Endothelial cell of umbilical vein (primary cell): Measurements from ENCODE around the gene MIB1. TPM values are rescaled to one million over a fixed set of nuclear protein-coding genes. Genes with fewer than 3 reads are reported as not detected.

Source experiments
- BruUV-seq: library from RNA; stranded (reverse); fragments of 400-500 nt; replicated peaks from 2 replicates; lab custom pipeline; 2021; lab: Mats Ljungman, UMichigan
- CTCF ChIA-PET: fragments of 300-600, 350-600 bp; sonication (Branson Sonifier 250); formaldehyde crosslinking; loops from one replicate; lab custom pipeline; 2021; ENCODE audit warnings: antibody characterized with exemption, inconsistent platforms; lab: Charles Lee
- POLR2A ChIA-PET: fragments of 300-600, 350-600 bp; sonication (Branson Sonifier 250); formaldehyde crosslinking; loops from one replicate; lab custom pipeline; 2021; ENCODE audit warnings: antibody characterized with exemption, inconsistent platforms; lab: Charles Lee
- DNase-seq: peaks from one replicate; pipeline ENCODE4 v3.0.0-alpha.2; 2011; ENCODE audit warnings: low read depth, low spot score
- FAIRE-seq: peaks from 2 replicates; lab custom pipeline; 2011; peaks lifted over from hg19 to GRCh38; lab: Jason Lieb, UNC
- H2AFZ ChIP-seq: 2 replicates; pipeline ENCODE4 v1.6.0; 2012; ENCODE audit warnings: low read depth, low read length, control low read depth, inconsistent platforms
- H3K27ac ChIP-seq: 2 replicates; pipeline ENCODE4 v1.5.1; 2011; ENCODE audit warnings: low read depth, mild to moderate bottlenecking, control low read depth, low read length, moderate library complexity; ENCODE audit not compliant: insufficient read depth
- H3K27me3 ChIP-seq, 2 experiments: 2 replicates each; pipeline versions ENCODE4 v1.6.0 to v1.6.1; 2011; ENCODE audit warnings: low read length in 2 of 2, mixed read lengths in 1 of 2; ENCODE audit not compliant: control insufficient read depth in 2 of 2, insufficient read depth in 2 of 2
- H3K36me3 ChIP-seq, 2 experiments: 2 replicates in 1 of 2; 3 replicates in 1 of 2; pipeline ENCODE4 v1.5.1; 2011; ENCODE audit warnings: low read length in 2 of 2, mild to moderate bottlenecking in 1 of 2, moderate library complexity in 1 of 2; ENCODE audit not compliant: control insufficient read depth in 2 of 2, insufficient read depth in 2 of 2; ENCODE audit errors: extremely low read depth in 1 of 2
- H3K4me1 ChIP-seq: 3 replicates; pipeline ENCODE4 v1.5.1; 2011; ENCODE audit warnings: mild to moderate bottlenecking, low read length; ENCODE audit not compliant: control insufficient read depth, insufficient read depth; ENCODE audit errors: extremely low read depth
- H3K4me2 ChIP-seq: 2 replicates; pipeline ENCODE4 v1.6.1; 2011; ENCODE audit warnings: low read length, control low read depth, mixed read lengths; ENCODE audit not compliant: insufficient read depth
- H3K4me3 ChIP-seq, 3 experiments: fragments of 200-600 bp in 1 of 3; sonication (generic), shearing (Covaris generic) in 1 of 3; replicated peaks in 1 of 3; 2 replicates each; pipeline ENCODE4 v1.5.1; 2011 to 2016; ENCODE audit warnings: control low read depth in 3 of 3, low read length in 3 of 3, mild to moderate bottlenecking in 2 of 3, inconsistent platforms in 1 of 3, low read depth in 1 of 3, moderate library complexity in 1 of 3; ENCODE audit not compliant: insufficient read depth in 1 of 3
- H3K79me2 ChIP-seq: 2 replicates; pipeline ENCODE4 v1.6.0; 2012; ENCODE audit warnings: low read length, inconsistent platforms; ENCODE audit not compliant: control insufficient read depth, insufficient read depth
- H3K9ac ChIP-seq: replicated peaks from 2 replicates; pipeline ENCODE3; 2011; ENCODE audit warnings: low read length, control low read depth; ENCODE audit not compliant: insufficient read depth; ENCODE audit errors: extremely low read depth
- H3K9me1 ChIP-seq: replicated peaks from 3 replicates; pipeline ENCODE4 v1.6.0; 2011; ENCODE audit warnings: mild to moderate bottlenecking, low read length; ENCODE audit not compliant: control insufficient read depth, insufficient read depth; ENCODE audit errors: extremely low read depth
- H3K9me3 ChIP-seq: replicated peaks from 2 replicates; pipeline ENCODE4 v1.5.1; 2012; ENCODE audit warnings: low read length, inconsistent platforms; ENCODE audit not compliant: control insufficient read depth, insufficient read depth
- H4K20me1 ChIP-seq: replicated peaks from 2 replicates; pipeline ENCODE3; 2011; ENCODE audit warnings: mild to moderate bottlenecking, low read length; ENCODE audit not compliant: control insufficient read depth, insufficient read depth; ENCODE audit errors: extremely low read depth
- CTCF ChIP-seq, 2 donors: IDR thresholded peaks; 1 replicate in 1 of 2; 2 replicates in 1 of 2; pipeline ENCODE4 v1.5.1; 2011; ENCODE audit warnings: low read length in 2 of 2, mild to moderate bottlenecking in 2 of 2, moderate library complexity in 2 of 2, control low read depth in 1 of 2, inconsistent platforms in 1 of 2, low read depth in 1 of 2; ENCODE audit not compliant: insufficient read depth in 1 of 2; ENCODE audit errors: extremely low read depth in 1 of 2
- EZH2 ChIP-seq: IDR thresholded peaks from 2 replicates; pipeline ENCODE4 v1.6.1; 2012; ENCODE audit warnings: borderline replicate concordance, low read depth, mild to moderate bottlenecking, moderate library complexity, low read length, inconsistent platforms; ENCODE audit not compliant: severe bottlenecking
- FOS ChIP-seq: IDR thresholded peaks from 2 replicates; pipeline ENCODE4 v1.6.1; 2011; ENCODE audit warnings: mild to moderate bottlenecking, low read length, moderate library complexity, borderline replicate concordance; ENCODE audit not compliant: insufficient read depth
- GATA2 ChIP-seq: IDR thresholded peaks from 2 replicates; pipeline ENCODE4 v1.7.0; 2011; ENCODE audit warnings: low read depth, mild to moderate bottlenecking, moderate library complexity, mixed read lengths, low read length; ENCODE audit not compliant: insufficient read length, insufficient read depth
- JUN ChIP-seq: IDR thresholded peaks from 2 replicates; pipeline ENCODE4 v1.6.1; 2011; ENCODE audit warnings: borderline replicate concordance, low read depth; ENCODE audit not compliant: insufficient read length, insufficient read depth
- MYC ChIP-seq: IDR thresholded peaks from one replicate; pipeline ENCODE4 v1.6.1; 2011; ENCODE audit warnings: mild to moderate bottlenecking, low read depth, low read length
- POLR2A ChIP-seq: IDR thresholded peaks from 2 replicates; pipeline ENCODE4 v1.6.1; 2012; ENCODE audit warnings: low read depth, mild to moderate bottlenecking, control low read depth, low read length
- POLR2AphosphoS5 ChIP-seq: IDR thresholded peaks from 2 replicates; pipeline ENCODE4 v1.6.1; 2012; ENCODE audit warnings: low read depth, mild to moderate bottlenecking, control low read depth, low read length, moderate library complexity; ENCODE audit not compliant: insufficient read depth
- dilution Hi-C: fragments of 300-500 bp; cut with MboI; formaldehyde crosslinking; loops from one replicate; pipeline ENCODE4 v1.15.0; 2019; ENCODE audit warnings: low sequenced_read_pairs; ENCODE audit not compliant: extremely low pct_ligation_motif_present
- intact Hi-C: fragments of 100-400 bp; cut with micrococcal nuclease; formaldehyde crosslinking; loops from one replicate; pipeline ENCODE4 v1.10.0; 2022
- polyA plus RNA-seq, 4 experiments: library from polyadenylated mRNA; depleted of rRNA in 3 of 4; stranded (reverse) in 3 of 4; unstranded in 1 of 4; fragments of >200 nt; gene quantifications; 2 replicates each; pipeline versions ENCODE4 v1.2.1 to v1.2.3, GENCODE V29; 2011 to 2012; ENCODE audit warnings: missing spikeins in 1 of 4
- total RNA-seq: library from RNA; stranded (reverse); gene quantifications from 2 replicates; pipeline ENCODE4 v1.2.3, GENCODE V29; 2021
- TF ChIP-seq, protein P1 (sequence below): IDR thresholded peaks from 2 replicates; pipeline ENCODE4 v1.6.1; 2011; ENCODE audit not compliant: insufficient read depth, insufficient read length

The MIB1 gene
- total and polyA plus RNA-seq, 2 donors (not counting 3 experiments of a cell fraction or from before 2014, with no cell fraction given): 6.3 to 37.5 TPM

DNA sequence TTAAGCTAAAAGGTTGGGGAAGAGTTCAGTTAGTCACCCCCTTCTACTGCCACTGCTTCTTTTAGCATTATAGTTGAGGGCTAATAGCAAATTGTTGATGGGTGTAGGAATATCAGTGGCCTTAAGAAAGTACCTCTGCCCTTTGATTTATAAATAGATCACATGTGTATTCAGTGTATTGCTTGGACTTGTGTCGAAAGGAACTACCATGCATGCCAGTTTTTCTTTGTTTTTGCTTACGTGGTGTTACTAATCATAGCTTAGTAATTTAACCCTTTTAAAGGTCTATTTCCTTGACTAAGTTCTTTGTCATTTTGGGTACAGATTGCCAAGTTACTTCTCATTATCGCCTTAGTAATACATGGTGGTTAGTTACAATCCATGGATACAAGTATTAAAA, 85.6 kb downstream of the MIB1 start:
- dilution Hi-C loops (no loop called here), intact Hi-C loops (loop anchor here (10.0 kb wide), 1 partner anchor 431 kb away; no protein-coding TSS in a partner anchor)
- Histone ChIP-seq H3K36me3 (peaks cover 0 to 2% of the 10 kb centered on the region in 2 experiments), H4K20me1 (no peaks in the 10 kb centered on the region), H3K27me3 (no peaks in the 10 kb centered on the region), H3K9me1 (no peaks in the 10 kb centered on the region), H3K79me2 (no peaks in the 10 kb centered on the region), H3K9ac (no peak overlapping the region), H3K4me2 (peak overlapping the region; percentile 44), H3K4me1 (peaks cover 14% of the 10 kb centered on the region), H3K9me3 (no peaks in the 10 kb centered on the region), H3K4me3 (no peak overlapping the region), H2AFZ (no peak overlapping the region), H3K27ac (no peak overlapping the region)
- POLR2A ChIA-PET: no interaction called here
- DNase-seq: peak; percentile 71
- no peak for FAIRE-seq
- no peak for TF ChIP-seq FOS
- CTCF ChIA-PET: interaction anchor here (0.6 to 1.4 kb wide), 5 partner anchors 16 to 631 kb away, joined by 3 to 5 read pairs (median 4); no protein-coding TSS in a partner anchor
- no TSS peak for BruUV-seq

- intact Hi-C loops (loop anchor here (10.0 kb wide), 1 partner anchor 432 kb away; no protein-coding TSS in a partner anchor), dilution Hi-C loops (no loop called here)
- no peaks in the 10 kb centered on the region for H3K9me1 ChIP-seq
- peaks cover 14% of the 10 kb centered on the region for H3K4me1 ChIP-seq
- H3K27ac ChIP-seq: no peak overlapping the region
- peak overlapping the region; percentile 44 for H3K4me2 ChIP-seq
- H3K9ac ChIP-seq: no peak overlapping the region
- H3K27me3 ChIP-seq: no peaks in the 10 kb centered on the region
- ChIA-PET CTCF (interaction anchor here (0.6 to 1.4 kb wide), 4 partner anchors 11 to 194 kb away, joined by 3 to 5 read pairs (median 4); no protein-coding TSS in a partner anchor), POLR2A (no interaction called here)
- BruUV-seq: no TSS peak
- H3K79me2 ChIP-seq: no peaks in the 10 kb centered on the region
- no peak overlapping the region for H2AFZ ChIP-seq
- peaks cover 0 to 2% of the 10 kb centered on the region in 2 experiments for H3K36me3 ChIP-seq
- H3K9me3 ChIP-seq: no peaks in the 10 kb centered on the region
- DNase-seq: no peak
- no peak overlapping the region for H3K4me3 ChIP-seq
- H4K20me1 ChIP-seq: no peaks in the 10 kb centered on the region
- TF ChIP-seq POLR2AphosphoS5 (no peak), POLR2A (no peak), JUN (no peak), FOS (no peak), CTCF (IDR thresholded peaks at IDR 0.05; ENCODE audit: extremely low read depth in 1 of 2, insufficient read depth in 1 of 2, low read depth in 1 of 2, low read length in 2 of 2) (no peak), MYC (no peak), GATA2 (no peak), EZH2 (no peak)
- TF ChIP-seq, protein P1, sequence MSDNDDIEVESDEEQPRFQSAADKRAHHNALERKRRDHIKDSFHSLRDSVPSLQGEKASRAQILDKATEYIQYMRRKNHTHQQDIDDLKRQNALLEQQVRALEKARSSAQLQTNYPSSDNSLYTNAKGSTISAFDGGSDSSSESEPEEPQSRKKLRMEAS: no peak
- no peak for FAIRE-seq
These were observed 86.2 kb downstream of the MIB1 start for GRCh38 chr18:21826641-21827302.
